HEK293 (cell line): ENCODE results near the gene PPP4C.

Source experiments
- CTCF ChIA-PET: fragments of 350-600 bp; formaldehyde crosslinking; extraction: SDS; loops from one replicate; lab custom pipeline; 2021; ENCODE audit warnings: antibody characterized with exemption; lab: Yijun Ruan, JAX
- POLR2A ChIA-PET: fragments of 300-600 bp; formaldehyde crosslinking; extraction: SDS; loops from one replicate; lab custom pipeline; 2020; ENCODE audit warnings: antibody characterized with exemption, inconsistent platforms; lab: Yijun Ruan, JAX
- H3K27ac ChIP-seq: fragments of 200-500 bp; sonication (Bioruptor generic); 2 replicates; pipeline ENCODE4 v1.5.1; 2014; ENCODE audit warnings: low read depth, low read length, control low read depth, inconsistent platforms; ENCODE audit errors: extremely low read depth
- H3K36me3 ChIP-seq, 2 experiments: fragments of 200-500 bp in 1 of 2; sonication (Bioruptor generic) in 1 of 2; 1 replicate in 1 of 2; 2 replicates in 1 of 2; pipeline ENCODE4 v1.5.1; 2014 to 2017; ENCODE audit warnings: inconsistent platforms in 2 of 2, low read length in 2 of 2; ENCODE audit not compliant: control insufficient read depth in 2 of 2, insufficient read depth in 1 of 2
- H3K4me1 ChIP-seq: fragments of 200-500 bp; sonication (Bioruptor generic); 2 replicates; pipeline ENCODE4 v1.5.1; 2014; ENCODE audit warnings: mild to moderate bottlenecking, low read length, inconsistent platforms; ENCODE audit not compliant: control insufficient read depth, insufficient read depth
- H3K4me3 ChIP-seq: 2 replicates; pipeline ENCODE4 v1.5.1; 2011; ENCODE audit warnings: low read depth, mild to moderate bottlenecking, control low read depth, low read length, moderate library complexity
- H3K9me3 ChIP-seq: fragments of 200-500 bp; sonication (Bioruptor generic); 2 replicates; pipeline ENCODE4 v1.5.1; 2014; ENCODE audit warnings: low read depth, low read length, inconsistent platforms; ENCODE audit not compliant: control insufficient read depth, insufficient read depth
- GLIS2 ChIP-seq: fragments of 450-650 bp; formaldehyde crosslinking; IDR thresholded peaks from 2 replicates; pipeline ENCODE4 v1.5.1; 2016; ENCODE audit warnings: missing biosample characterization, missing genetic modification characterization
- IKZF3 ChIP-seq: fragments of 450-650 bp; IDR thresholded peaks from 2 replicates; pipeline ENCODE4 v1.5.0; 2018; ENCODE audit warnings: missing biosample characterization, mild to moderate bottlenecking, missing genetic modification characterization, moderate library complexity
- MEIS1 ChIP-seq: sonication (generic); formaldehyde crosslinking; IDR thresholded peaks from 2 replicates; pipeline ENCODE4 v1.8.1; 2022; ENCODE audit warnings: missing genetic modification reagents, mild to moderate bottlenecking, borderline replicate concordance
- MZF1 ChIP-seq: fragments of 450-650 bp; formaldehyde crosslinking; IDR thresholded peaks from 2 replicates; pipeline ENCODE4 v1.5.1; 2017; ENCODE audit warnings: missing biosample characterization, missing genetic modification characterization, borderline replicate concordance
- REST ChIP-seq: fragments of 450-650 bp; formaldehyde crosslinking; IDR thresholded peaks from 2 replicates; pipeline ENCODE4 v1.5.1; 2016; ENCODE audit warnings: missing biosample characterization, missing genetic modification characterization
- SCRT1 ChIP-seq: fragments of 450-650 bp; formaldehyde crosslinking; IDR thresholded peaks from 2 replicates; pipeline ENCODE4 v1.5.1; 2016; ENCODE audit warnings: missing biosample characterization, missing genetic modification characterization, borderline replicate concordance
- SCRT2 ChIP-seq: fragments of 450-650 bp; formaldehyde crosslinking; IDR thresholded peaks from 2 replicates; pipeline ENCODE4 v1.5.1; 2016; ENCODE audit warnings: missing biosample characterization, missing genetic modification characterization
- ZBTB17 ChIP-seq: fragments of 450-650 bp; formaldehyde crosslinking; IDR thresholded peaks from 2 replicates; pipeline ENCODE4 v1.5.1; 2016; ENCODE audit warnings: missing biosample characterization, missing genetic modification characterization
- ZBTB44 ChIP-seq: fragments of 450-650 bp; IDR thresholded peaks from 2 replicates; pipeline ENCODE4 v1.5.1; 2018; ENCODE audit warnings: missing biosample characterization, mild to moderate bottlenecking, missing genetic modification characterization
- ZNF18 ChIP-seq: fragments of 450-650 bp; formaldehyde crosslinking; IDR thresholded peaks from 2 replicates; pipeline ENCODE4 v1.5.1; 2016; ENCODE audit warnings: missing biosample characterization, missing genetic modification characterization
- ZNF292 ChIP-seq: fragments of 450-650 bp; formaldehyde crosslinking; IDR thresholded peaks from 2 replicates; pipeline ENCODE4 v1.5.1; 2016; ENCODE audit warnings: low read depth, missing biosample characterization, missing genetic modification characterization, borderline replicate concordance
- ZNF518A ChIP-seq: fragments of 450-650 bp; formaldehyde crosslinking; conservative IDR thresholded peaks from 2 replicates; pipeline ENCODE4 v1.5.1; 2016; ENCODE audit warnings: low read depth, missing biosample characterization, missing genetic modification characterization
- ZNF521 ChIP-seq: fragments of 450-650 bp; formaldehyde crosslinking; IDR thresholded peaks from 2 replicates; pipeline ENCODE4 v1.5.1; 2017; ENCODE audit warnings: missing biosample characterization, mild to moderate bottlenecking, missing genetic modification characterization
- ZNF623 ChIP-seq: fragments of 450-650 bp; formaldehyde crosslinking; IDR thresholded peaks from 2 replicates; pipeline ENCODE4 v1.5.1; 2016; ENCODE audit warnings: missing biosample characterization, missing genetic modification characterization
- ZNF624 ChIP-seq: fragments of 450-650 bp; formaldehyde crosslinking; IDR thresholded peaks from 2 replicates; pipeline ENCODE4 v1.5.1; 2017; ENCODE audit warnings: missing biosample characterization, missing genetic modification characterization
- ZNF639 ChIP-seq: fragments of 450-650 bp; formaldehyde crosslinking; IDR thresholded peaks from 2 replicates; pipeline ENCODE4 v1.5.1; 2016; ENCODE audit warnings: missing biosample characterization, missing genetic modification characterization
- ZNF645 ChIP-seq: fragments of 450-650 bp; formaldehyde crosslinking; IDR thresholded peaks from 2 replicates; pipeline ENCODE4; 2016; ENCODE audit warnings: missing biosample characterization, missing genetic modification characterization
- ZNF701 ChIP-seq: fragments of 450-650 bp; formaldehyde crosslinking; IDR thresholded peaks from 2 replicates; pipeline ENCODE4 v1.5.1; 2016; ENCODE audit warnings: missing biosample characterization, missing genetic modification characterization
- ZNF776 ChIP-seq: fragments of 450-650 bp; formaldehyde crosslinking; IDR thresholded peaks from 2 replicates; pipeline ENCODE4 v1.5.0; 2017; ENCODE audit warnings: missing biosample characterization, missing genetic modification characterization, borderline replicate concordance
- ZNF792 ChIP-seq: fragments of 450-650 bp; formaldehyde crosslinking; IDR thresholded peaks from 2 replicates; pipeline ENCODE4 v1.5.1; 2016; ENCODE audit warnings: missing biosample characterization, missing genetic modification characterization
- ZNF830 ChIP-seq: fragments of 450-650 bp; IDR thresholded peaks from 2 replicates; pipeline ENCODE4 v1.5.0; 2018; ENCODE audit warnings: missing biosample characterization, missing genetic modification characterization, low read depth, mild to moderate bottlenecking, moderate library complexity
- ZSCAN23 ChIP-seq: fragments of 450-650 bp; formaldehyde crosslinking; IDR thresholded peaks from 2 replicates; pipeline ENCODE4 v1.5.1; 2016; ENCODE audit warnings: missing biosample characterization, missing genetic modification characterization

The PPP4C gene

GRCh38 chr16:30075503-30076275, at the start of gene PPP4C:
Gene PPP4C (plus strand): TSS chr16:30075994. CDS start chr16:30076378, 384 bp downstream.
- Histone ChIP-seq H3K4me3 (peak within 1 kb of the TSS; percentile 78), H3K27ac (peak within 1 kb of the TSS; percentile 70), H3K36me3 (peaks cover 44 to 57% of the 10 kb centered on the region in 2 experiments; a peak in 2 of 3 replicates), H3K9me3 (no peaks in the 10 kb centered on the region), H3K4me1 (peaks cover 4% of the 10 kb centered on the region; the same call in 1 of the 2 replicates)
- ChIA-PET POLR2A (interaction anchor here (0.8 to 6.9 kb wide), 5 partner anchors 10 to 269 kb away, joined by 3 to 70 read pairs (median 7); partner anchors contain the start of genes ALDOA, MAZ and TBX6), CTCF (interaction anchor here (0.6 to 1.9 kb wide), 4 partner anchors 16 to 577 kb away, joined by 3 to 12 read pairs (median 5); partner anchors contain the start of gene TBX6)
- peak; percentile 69 for TF ChIP-seq ZBTB17
- TF ChIP-seq ZNF624 = no peak
- TF ChIP-seq ZNF792 (tag by site-specific recombination) = no peak
- TF ChIP-seq ZNF645 (tag by site-specific recombination) = no peak
- TF ChIP-seq ZSCAN23 (tag by site-specific recombination) = no peak
- TF ChIP-seq ZBTB44 = no peak
- peak; percentile 92 for TF ChIP-seq ZNF518A (tag by site-specific recombination)
- TF ChIP-seq IKZF3 (tag by site-specific recombination) = peak; percentile 73; the same call in 1 of the 2 replicates
- no peak for TF ChIP-seq MEIS1
- no peak for TF ChIP-seq SCRT1 (tag by site-specific recombination)
- no peak for TF ChIP-seq ZNF292 (tag by site-specific recombination)
- no peak for TF ChIP-seq ZNF776
- TF ChIP-seq ZNF639 (tag by site-specific recombination) = 0 out of 2 replicates have a peak, but pooled peaks have one; percentile 37
- no peak for TF ChIP-seq ZNF830
- no peak for TF ChIP-seq MZF1 (tag by site-specific recombination)
- peak; percentile 58 for TF ChIP-seq GLIS2
- no peak for TF ChIP-seq ZNF701
- TF ChIP-seq SCRT2 (tag by site-specific recombination) = no peak
- TF ChIP-seq ZNF623 = 0 out of 2 replicates have a peak, but pooled peaks have one; percentile 20
- no peak for TF ChIP-seq ZNF521
- TF ChIP-seq ZNF18 (tag by site-specific recombination) = no peak
- no peak for TF ChIP-seq REST (tag by site-specific recombination)
